PC-9 (cell line): ENCODE data around the gene SDCBP2.
"Not testable (repeated sequence)": the region's sequence is repeated elsewhere in the genome, so short reads cannot be mapped to it uniquely, and the experiment has no call there.

ENCODE experiments used
- EZH2 ChIP-seq: fragments of 200-600 bp; sonication (generic); IDR thresholded peaks from 2 replicates; pipeline ENCODE4 v1.8.0; 2017; ENCODE audit warnings: antibody characterized with exemption, low read depth
- TF ChIP-seq, protein P1 (sequence below): fragments of 200-600 bp; sonication (generic); conservative IDR thresholded peaks from 2 replicates; pipeline ENCODE4 v1.6.1; 2017; ENCODE audit warnings: mixed run types, antibody characterized with exemption, mild to moderate bottlenecking, moderate library complexity

DNA sequence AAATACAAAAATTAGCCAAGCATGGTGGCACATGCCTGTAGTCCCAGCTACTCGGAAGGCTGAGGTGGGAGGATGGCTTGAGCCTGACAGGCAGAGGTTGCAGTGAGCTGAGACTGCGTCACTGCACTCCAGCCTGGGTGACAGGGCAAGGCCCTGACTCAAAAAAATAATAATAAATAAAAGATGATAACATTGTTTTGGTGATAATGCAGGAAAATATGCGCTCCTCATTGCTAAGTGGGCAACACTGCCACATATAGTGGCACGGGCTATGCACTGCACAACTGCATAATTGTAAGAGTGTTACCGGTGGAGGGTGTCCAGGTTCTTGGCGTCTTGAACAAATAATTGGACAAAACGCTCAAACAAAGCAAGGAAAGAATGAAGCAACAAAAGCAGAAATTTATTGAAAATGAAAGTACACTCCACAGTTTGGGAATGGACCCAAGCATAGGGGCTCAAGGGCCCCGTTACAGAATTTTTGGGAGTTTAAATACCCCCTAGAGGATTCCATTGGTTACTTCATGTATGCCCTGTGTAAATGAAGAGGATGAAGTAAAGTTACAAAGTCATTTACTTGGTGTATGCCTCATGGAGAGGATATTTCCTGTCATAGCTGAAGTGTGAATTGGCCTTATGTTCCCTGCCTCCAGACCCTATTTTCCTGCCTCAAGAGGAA, 14.6 kb upstream of the SDCBP2 start:
- TF ChIP-seq, protein P1, sequence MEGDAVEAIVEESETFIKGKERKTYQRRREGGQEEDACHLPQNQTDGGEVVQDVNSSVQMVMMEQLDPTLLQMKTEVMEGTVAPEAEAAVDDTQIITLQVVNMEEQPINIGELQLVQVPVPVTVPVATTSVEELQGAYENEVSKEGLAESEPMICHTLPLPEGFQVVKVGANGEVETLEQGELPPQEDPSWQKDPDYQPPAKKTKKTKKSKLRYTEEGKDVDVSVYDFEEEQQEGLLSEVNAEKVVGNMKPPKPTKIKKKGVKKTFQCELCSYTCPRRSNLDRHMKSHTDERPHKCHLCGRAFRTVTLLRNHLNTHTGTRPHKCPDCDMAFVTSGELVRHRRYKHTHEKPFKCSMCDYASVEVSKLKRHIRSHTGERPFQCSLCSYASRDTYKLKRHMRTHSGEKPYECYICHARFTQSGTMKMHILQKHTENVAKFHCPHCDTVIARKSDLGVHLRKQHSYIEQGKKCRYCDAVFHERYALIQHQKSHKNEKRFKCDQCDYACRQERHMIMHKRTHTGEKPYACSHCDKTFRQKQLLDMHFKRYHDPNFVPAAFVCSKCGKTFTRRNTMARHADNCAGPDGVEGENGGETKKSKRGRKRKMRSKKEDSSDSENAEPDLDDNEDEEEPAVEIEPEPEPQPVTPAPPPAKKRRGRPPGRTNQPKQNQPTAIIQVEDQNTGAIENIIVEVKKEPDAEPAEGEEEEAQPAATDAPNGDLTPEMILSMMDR = not testable (repeated sequence)
- not testable (repeated sequence) for TF ChIP-seq EZH2
